NAMALWA (cell line): ENCODE results near the gene YWHAQ.

Experiments used
- DNase-seq: peaks from one replicate; pipeline ENCODE4 v3.0.0-alpha.2; 2015; ENCODE audit warnings: low spot score

Gene YWHAQ

DNA sequence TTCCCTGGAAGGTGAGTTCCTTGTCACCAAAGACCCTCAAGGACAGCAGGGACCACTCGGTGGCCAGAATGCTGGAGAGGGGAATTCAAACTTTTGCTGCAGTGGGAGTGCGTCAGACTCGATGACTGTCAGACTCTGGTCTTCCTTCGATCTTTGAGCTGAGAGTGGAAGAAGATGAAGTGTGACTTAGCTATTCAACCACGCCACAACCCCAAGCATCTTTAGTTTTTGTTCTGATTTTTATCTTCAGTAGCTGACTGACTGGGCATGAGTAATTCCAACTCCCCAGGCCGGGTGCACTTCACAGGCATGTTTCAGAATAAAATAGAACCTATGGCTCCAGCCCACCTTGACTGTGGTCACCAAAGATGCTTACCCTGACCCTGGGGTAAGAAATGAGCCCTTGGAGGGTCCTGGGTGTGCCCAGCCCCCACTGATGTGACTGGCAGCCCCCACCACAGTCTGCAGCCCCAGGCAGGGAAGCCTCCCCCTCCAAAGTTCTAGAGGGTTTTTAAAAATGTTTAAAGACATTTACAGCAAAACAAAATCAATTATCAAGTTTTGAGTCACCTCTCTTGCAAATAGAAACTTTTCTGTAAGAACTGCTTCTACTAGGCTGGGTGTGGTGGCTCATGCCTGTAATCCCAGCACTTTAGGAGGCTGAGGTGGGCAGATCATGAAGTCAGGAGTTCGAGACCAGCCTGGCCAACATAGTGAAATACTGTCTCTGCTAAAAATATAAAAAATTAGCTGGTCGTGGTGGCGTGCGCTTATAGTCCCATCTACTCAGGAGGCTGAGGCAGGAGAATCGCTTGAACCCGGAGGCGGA is 24.9 kb upstream of the YWHAQ start:
- no peak for DNase-seq

DNA sequence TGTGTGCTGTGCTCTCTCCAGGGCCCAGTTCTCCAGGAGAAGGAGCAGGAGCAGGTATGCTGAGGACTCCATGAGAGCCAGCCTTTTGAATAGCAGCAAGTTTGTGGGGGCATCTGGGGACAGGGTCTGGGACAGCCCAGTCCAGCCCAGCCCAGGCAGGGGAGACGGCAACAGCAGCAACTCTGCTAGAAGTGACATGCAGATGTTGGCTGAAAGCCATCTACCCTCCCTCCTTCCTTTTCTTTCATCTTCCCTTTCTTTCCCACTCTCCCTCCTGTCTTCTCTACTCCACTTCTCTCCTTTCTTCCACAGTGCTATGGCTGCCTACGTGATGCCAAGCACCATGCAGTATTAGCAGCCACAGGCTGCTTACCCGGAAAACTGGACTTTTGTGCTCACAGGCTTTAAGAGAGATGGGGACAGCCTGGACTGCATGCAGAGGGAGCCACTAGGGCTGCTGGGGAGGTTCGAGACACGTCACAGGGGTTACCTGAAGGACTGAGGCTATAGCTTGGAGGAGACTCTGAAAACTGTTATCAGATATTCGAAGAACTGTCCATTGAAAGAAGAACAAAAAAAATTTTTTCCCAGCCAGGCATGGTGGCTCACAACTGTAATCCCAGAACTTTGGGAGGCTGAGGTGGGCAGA is 23.8 kb upstream of the YWHAQ start:
- DNase-seq, result no peak

DNA sequence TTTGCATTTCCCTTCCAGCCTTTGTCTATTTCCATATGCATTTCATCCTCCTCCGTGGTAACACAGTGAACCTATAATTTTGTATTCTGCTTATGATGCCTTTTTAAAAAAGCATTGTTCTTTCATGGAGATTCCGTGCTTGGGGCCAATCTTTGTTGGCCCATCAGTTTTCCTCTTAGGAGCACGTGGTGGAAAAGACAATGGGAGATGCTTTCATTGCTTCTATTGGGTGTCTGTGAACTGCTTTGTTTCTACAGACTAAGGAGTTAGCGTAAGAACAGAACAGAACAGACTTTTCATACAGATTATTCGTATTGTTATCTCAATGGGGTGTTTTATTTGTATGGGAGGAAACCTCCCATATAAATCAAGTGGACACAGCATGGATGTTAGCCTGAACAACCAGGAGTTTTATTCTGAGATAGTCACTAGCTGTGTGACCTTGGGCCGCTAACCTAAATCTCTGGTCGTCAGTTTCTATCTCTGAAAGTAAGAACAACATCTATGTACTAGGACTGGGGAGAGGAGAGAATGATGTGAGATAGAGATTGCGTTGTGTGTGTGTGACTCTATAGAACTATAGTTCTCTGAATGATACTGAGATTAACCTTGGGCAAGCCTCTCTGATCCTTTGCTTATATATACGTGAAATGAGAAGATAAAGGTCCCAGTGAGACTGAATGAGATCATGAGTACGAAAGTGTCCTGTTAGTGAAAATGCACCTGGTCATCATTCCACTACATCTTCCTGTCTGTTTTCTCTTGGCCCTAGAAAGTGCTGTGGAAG is 22.9 kb upstream of the YWHAQ start:
- DNase-seq, result no peak

DNA sequence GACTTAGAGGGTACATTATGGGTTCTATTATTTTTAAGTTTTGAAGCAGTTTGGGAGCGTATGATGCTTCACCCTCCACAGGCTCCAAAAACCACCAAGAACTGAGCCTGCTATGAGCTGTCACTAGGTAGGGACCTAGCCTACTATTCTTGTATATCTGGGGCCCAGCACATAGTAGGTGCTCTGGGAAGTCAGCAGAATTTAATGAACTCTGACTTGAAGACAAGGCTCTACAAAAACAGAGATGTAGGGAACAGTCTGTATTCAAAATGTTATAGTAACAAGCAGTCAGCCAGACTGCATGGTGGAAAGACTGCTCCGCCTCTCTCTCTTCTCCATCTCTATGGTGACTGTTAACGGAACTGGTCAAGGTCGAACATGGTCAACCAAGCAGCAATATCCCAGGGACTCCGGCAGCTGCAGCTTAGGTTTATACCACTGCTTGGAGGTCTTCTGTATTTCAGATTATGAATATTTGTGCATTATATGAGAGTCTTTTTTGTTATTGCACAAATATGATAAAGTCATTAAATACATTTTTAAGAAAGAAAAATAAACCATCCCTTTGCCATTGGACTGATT is 22.2 kb upstream of the YWHAQ start:
- no peak for DNase-seq

DNA sequence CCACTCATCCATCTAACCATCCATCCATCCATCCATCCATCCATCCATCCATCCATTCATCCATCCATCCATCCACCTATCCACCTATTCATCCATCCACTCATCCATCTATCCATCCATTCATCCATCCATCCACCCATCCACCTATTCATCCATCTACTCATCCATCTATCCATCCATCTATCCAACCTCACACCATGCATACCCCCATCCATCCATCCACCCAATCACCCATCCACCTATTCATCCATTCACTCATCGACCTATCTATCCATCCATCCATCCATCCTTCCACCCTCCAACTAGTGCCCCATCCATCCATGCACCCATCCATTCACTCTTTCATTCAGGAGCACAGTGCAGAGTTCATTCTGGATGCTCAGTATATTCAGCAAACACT is 21.5 kb upstream of the YWHAQ start:
- no peak for DNase-seq

DNA sequence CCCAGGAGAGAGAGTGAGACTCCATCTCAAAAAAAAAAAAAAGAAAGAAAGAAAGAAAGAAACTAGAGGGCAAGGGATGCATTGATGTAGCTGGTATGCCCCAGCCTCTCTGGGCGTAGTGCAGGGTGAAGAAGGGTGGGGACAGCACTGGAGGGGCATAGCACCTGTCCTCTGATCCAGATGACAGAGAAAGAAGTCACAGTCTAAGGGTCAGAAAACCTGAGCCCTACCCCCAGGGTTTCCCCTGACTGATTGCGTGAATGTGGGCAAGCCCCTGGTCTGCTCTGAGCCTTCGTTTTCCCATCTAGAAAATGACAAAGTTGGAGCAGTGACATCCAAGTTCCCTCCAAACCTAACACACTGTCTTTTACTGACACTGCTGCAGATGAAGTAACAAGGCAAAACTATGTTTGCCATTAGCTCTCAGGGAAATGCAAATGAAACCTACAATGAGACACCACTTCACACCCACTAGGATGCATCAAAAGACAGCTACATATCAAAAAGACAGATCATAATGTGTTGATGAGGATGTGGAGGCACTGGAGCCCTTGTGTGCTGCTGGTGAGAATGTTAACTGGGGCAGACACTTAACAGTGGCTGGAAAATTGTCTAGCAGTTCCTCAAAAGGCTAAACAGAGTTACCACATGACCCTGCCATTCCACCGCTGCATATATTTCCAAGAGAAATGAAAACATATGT is 19.5 kb upstream of the YWHAQ start:
- DNase-seq, result no peak

DNA sequence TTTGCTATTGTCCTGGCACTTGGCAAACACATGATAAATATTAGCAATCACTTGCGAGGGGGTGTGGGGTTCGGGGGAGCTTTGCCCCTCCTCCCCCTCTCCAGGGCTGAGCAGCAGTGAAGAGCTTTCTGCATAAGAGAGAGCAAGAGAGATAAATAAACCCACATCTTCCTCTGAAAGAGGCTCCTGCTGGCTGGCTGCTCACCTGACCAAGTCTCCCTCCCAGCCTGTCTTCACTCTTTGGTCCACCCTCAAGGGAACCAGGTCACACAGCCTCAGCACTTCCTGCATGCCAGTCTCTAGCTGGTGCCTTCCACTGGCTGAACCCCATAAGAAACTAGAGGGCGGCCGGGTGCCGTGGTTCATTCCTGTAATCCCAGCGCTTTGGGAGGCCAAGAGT is 18.5 kb upstream of the YWHAQ start:
- DNase-seq, result no peak

DNA sequence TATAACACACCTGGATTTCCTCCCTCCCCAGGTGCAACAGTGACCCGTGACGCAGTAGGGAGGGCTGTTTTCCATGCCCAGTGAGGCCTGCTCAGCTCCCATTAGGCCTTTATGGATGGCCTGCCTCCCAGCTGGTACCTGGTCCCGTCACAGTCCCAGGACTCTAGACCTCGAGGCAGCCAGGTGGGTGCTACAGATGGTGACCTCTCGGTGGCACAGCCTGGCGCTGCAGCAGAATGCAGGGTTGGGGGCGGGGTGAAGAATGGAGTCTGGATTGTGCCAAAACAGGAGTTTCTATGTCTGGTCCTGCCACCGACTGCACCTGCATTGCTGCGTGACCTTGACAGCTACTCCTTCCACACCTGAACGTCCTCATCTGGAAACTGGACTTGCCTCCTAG is 18.0 kb upstream of the YWHAQ start:
- DNase-seq, result no peak

DNA sequence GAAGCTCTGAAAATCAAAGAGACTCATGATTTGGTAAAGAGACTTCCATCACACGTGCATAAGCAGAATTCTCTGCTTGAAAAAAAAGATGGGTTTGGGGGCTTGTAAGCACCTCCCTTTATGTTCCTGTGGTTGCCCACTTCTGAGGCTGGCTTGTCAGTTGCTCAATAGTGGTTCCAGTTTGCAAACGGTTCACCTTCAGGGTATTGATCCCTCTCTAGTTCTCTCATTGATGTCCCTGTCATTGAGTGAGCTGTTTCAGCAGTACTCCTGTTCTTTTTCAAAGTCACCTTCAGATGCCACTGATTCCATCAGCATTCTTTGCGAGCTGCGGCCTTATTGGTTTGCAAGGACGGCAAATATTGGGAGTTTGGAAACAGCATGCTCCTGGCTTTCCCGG is 17.1 kb upstream of the YWHAQ start:
- DNase-seq, result no peak

DNA sequence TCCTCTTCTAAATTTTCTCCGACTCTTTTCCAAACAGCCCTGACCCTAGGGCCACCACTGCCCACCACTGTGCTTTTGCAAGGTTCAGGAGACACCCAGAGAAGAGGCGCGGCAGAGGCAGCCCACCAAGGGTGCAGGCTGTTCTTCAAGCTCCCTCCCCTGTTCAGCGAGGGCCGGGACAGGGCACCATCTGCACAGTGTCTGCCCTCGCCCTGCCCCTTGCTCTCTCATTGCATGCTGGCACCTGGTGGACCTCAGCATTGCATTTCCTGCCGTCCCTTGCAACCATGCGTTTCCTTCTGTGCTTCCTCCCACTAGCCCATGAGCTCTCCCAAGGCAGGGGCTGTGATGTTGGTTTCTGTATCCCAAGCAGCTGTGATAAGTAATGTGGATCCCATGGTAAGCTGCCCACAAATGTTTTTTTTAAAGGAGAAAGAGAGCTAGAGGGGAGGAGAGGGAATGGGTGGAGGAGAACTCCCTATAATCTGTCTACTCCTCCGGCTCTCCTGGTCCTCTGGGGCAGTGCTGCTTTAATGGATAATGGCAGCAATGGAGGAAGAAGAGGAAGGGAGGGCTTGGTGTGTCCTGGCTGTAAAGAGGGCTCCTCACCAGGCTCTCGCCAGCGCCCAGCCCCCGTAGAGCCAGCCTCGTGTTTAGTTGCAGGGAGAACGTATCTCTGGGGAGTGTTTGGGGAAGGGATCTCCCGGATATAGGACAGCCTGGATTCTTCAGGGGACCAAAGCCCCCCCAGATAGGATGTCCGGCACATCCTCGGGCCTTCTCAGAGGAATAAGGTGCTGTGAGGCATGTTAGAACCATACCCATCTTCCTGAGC is 15.6 kb upstream of the YWHAQ start:
- no peak for DNase-seq

DNA sequence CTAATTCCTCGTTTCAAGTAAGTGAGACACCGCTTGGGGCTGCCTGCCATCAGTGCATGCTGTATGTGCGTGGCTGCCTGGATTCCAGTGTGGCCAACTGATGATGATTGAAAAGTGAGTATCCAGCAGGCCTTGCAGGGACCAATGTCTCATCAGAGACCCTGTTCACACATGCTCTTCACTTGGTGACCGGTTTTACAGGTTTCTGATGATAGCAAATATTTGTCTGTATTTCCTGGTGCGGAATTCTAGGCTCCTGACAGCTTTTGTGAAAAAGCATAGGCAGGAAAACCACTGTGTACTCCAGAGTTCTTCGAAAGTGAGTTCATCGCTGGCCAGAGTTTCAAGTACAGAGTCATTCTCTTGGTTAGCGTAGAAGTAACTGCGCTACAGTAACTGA is 13.8 kb upstream of the YWHAQ start:
- DNase-seq, result no peak

DNA sequence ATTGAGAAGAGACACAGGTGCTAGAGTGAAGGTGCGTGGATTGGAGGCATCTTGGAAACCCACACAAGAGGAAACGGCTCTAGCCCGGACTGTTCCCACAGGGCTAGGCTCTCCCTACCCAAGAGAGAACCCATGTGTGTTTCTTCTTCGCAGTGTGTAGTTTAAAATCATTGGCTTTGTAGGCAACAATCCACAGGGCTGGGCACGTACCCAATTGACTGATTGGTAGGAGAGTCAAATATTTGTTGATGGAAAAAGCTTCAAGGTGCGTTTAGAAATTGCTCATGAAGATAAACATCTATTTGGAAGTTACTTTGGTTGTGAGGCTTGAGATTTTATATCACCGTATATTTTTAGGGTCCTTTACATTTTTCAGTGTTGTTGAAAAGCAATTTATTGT is 13.2 kb upstream of the YWHAQ start:
- no peak for DNase-seq

DNA sequence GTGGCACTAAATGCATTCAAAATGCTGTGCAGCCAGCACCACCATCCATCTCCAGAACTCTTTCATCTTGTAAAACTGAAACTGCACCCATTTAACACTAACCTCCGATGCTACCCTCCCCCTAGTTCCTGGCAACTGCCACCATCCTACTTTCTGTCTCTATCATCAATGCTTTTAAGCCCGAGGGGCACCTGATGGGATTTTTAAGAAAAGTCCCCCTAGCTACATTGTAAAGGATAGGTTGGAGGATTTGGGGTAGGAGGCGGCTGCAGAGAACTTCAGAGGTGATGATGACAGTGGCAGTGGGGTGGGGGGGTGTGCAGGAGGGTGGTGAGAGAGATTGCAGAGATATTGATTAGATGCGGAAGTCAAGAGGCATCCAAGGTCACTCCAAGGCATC is 10.8 kb upstream of the YWHAQ start:
- DNase-seq, result no peak

DNA sequence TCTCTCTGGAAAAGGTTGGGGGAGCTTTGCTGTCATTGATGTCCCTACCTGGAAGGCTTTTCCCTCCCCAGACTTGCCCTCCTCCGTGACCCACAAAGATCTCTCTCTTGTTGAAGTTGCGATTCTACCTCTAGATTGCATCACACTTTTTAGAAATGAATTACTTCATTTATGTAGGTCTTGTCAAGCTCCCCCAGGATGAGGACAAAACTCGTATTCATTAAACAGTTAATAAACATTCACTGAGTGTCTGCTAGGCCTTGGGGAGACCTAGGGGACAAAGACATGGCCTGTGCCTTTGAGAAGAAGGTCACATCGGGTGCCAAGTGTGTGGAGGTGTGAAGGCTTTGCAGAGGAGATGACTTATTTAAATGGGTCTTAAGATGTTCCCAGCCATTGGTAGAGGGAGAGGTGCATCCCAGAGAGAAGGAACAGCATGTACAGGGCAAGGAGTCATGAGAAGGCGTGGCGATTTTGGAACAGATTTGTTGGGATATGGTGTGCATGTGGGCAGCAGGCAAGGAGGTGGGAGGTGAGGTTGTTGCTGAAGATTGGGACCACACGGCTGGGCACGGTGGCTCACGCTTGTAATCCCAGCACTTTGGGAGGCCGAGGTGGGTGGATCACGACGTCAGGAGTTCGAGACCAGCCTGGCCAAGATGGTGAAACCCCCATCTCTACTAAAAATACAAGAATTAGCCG is 9.8 kb upstream of the YWHAQ start:
- DNase-seq, result no peak

DNA sequence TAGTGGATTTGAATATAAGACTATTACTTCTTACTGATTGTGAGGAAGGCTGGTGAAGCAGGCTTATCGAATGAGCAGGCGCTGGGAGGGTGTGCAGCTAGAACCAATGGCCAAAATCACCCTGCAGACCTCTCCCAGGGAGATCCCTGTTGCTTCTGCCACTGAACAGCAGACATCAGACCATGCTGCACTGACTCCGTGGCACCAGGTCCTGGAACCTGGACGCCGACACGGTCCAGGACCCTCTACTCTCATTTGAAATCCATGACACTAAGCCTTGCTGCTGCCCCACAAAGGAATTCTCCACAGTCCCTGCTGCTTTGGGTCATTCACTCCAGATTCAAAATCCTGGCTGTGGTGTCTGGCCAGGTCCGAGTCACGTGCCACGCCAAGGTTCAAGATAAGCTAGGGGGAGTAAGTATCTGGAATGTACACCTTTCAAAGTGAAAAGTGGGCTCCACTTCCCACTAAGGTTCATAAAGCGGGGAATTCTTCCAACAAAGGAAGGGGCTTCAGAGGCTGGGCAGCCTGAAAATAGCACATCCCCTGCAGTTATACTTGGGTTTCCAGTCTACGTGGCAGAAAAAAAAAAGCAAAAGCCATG is 9.0 kb upstream of the YWHAQ start:
- DNase-seq, result no peak

DNA sequence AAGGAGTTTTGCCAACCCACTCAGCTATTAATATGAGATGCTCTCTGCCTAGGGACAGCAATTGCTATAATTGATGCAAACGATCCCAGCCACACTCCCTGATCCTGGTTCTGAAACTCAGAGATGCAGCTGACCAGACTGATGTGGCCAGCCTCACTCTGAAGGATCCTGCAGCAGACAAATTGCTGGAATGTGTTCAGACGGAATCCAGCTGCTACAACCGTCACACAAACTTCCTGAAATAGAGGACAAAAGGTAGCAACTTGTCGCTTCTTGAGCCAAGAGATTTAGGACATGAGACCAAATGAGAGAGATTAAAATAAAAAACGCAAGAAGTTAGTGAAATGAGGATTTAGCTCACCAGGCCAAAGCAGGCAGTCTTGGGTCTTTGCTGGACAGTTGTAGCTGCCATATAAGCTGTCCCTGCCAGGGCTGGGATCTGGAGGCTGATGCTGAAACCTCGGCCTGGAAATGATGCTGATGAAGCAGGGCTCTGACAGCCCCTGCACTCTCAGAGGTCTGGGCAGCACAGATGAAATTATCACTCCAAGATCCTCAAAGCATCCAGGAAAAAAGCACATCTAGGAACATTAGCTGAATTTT is 8.3 kb upstream of the YWHAQ start:
- DNase-seq, result no peak

DNA sequence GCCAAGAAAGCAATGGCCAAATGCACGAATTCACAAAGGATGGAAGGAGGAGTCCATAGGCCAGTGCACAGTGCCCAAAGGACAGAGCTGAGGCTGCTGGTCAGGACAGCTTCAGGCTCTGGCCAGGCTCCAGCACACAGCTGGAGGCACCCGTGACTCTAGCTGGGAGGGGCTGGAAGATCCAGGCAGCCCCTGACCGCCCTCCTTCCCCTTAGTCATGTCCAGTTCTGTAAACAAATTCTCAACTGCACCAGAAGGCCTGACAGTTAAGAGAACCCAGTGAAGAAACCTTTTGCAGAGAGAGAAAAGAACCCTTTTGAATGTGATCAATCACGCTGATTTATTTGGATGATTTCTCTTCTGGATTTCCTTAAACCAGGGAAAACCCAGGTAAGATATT is 7.7 kb upstream of the YWHAQ start:
- DNase-seq, result no peak

DNA sequence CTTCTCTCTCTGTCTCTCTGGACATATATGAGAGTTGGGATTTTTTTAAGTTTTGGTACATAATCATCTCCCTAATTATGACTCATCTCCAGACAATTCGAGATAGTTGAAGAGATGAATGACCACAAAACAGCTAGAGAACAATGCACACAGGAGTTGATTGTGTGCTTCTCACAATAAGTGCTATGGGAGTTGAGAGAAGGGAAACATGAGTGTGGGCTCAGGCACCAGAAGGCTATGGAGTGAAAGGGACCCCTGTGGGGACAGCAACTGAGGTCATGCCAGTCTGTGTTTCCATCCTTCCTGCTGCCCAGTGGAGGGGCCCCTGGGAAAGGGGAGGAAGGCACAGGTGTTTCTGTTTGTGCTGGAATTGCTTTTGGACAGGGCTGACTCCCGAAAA is 6.5 kb upstream of the YWHAQ start:
- DNase-seq, result no peak

DNA sequence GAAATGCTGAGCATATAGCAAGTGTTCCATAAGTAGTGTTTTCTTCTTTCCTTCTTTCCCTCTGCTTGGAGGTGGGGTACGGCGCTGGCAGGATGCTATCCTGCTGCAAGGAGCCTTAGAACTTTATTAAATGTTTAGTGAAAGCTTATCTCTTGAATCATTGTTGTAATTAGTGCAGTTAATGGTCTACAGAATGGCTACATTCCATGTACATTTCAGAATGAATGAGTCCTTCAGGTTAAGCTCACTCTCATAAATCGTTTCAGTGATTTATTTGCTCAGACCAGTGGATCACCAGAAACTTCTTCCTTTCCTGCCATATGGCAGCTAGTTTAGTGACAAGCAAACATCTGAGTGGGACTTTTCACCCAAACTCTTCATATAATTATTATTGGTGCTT is 3.3 kb upstream of the YWHAQ start:
- no peak for DNase-seq
